H1 (cell line): ENCODE measurements around the gene IL2. TPM values are rescaled to one million over a fixed set of nuclear protein-coding genes. Genes with fewer than 3 reads are reported as not detected.

Experiments
- BACH1 ChIP-seq: IDR thresholded peaks from 2 replicates; pipeline ENCODE4 v1.6.1; 2012; ENCODE audit warnings: low read length, improper control_type of control experiment
- CBX5 ChIP-seq: fragments of 300-800, 300-1000 bp; sonication (generic); IDR thresholded peaks from 2 replicates; pipeline ENCODE4 v1.7.1; 2016; ENCODE audit warnings: antibody characterized with exemption, low read length, low read depth
- CHD1 ChIP-seq: IDR thresholded peaks from 2 replicates; pipeline ENCODE4 v1.6.1; 2012; ENCODE audit warnings: low read depth, low read length, improper control_type of control experiment
- EGR1 ChIP-seq: IDR thresholded peaks from 2 replicates; pipeline ENCODE4 v1.6.1; 2011; ENCODE audit warnings: low read depth, low read length, borderline replicate concordance
- EZH2 ChIP-seq: fragments of 200-600 bp; sonication (generic); IDR thresholded peaks from 2 replicates; pipeline ENCODE4 v1.7.1; 2012; ENCODE audit warnings: low read depth, mild to moderate bottlenecking, moderate library complexity, low read length, inconsistent platforms; ENCODE audit not compliant: severe bottlenecking
- JUND ChIP-seq: IDR thresholded peaks from 2 replicates; pipeline ENCODE4 v1.6.1; 2011; ENCODE audit warnings: mild to moderate bottlenecking, improper control_type of control experiment, low read length
- RNF2 ChIP-seq: fragments of 200-900, 300-1000 bp; sonication (generic); IDR thresholded peaks from 2 replicates; pipeline ENCODE4 v1.7.1; 2016; ENCODE audit warnings: borderline replicate concordance, low read depth, mild to moderate bottlenecking, antibody characterized with exemption, low read length; ENCODE audit not compliant: poor library complexity, severe bottlenecking; ENCODE audit errors: missing control alignments
- SP1 ChIP-seq: IDR thresholded peaks from 2 replicates; pipeline ENCODE4 v1.6.1; 2011; ENCODE audit warnings: low read depth, low read length
- YY1 ChIP-seq: IDR thresholded peaks from 2 replicates; pipeline ENCODE4 v1.6.1; 2011; ENCODE audit warnings: low read depth, mild to moderate bottlenecking, low read length
- polyA plus RNA-seq, 7 experiments: library from polyadenylated mRNA; depleted of rRNA in 3 of 7; stranded (reverse) in 5 of 7; unstranded in 2 of 7; fragments of >200 nt in 5 of 7; fragments of 200-250 nt in 2 of 7; gene quantifications; 1 replicate in 5 of 7; 2 replicates in 1 of 7; 4 replicates in 1 of 7; pipeline versions ENCODE4 v1.2.1 to v1.2.3, GENCODE V29; 2011 to 2013; ENCODE audit warnings: missing spikeins in 2 of 7, mixed read lengths in 2 of 7
- total RNA-seq: library from RNA; stranded (reverse); fragmentation: NEBNext Ultra II Directional; extraction: Animal tissue kit (Norgen Biotek cat#: 25700); gene quantifications from 2 replicates; pipeline ENCODE4 v1.2.1, GENCODE V29; 2021

IL2 gene
- total and polyA plus RNA-seq, 2 of the 8 experiments (the other 6 are each of a cell fraction or from before 2014, with no cell fraction given) = not detected

GRCh38 chr4:122456231-122457116, at the start of gene IL2 (continued):
- TF ChIP-seq SP1 (no peak), EZH2 (no peak), RNF2 (no peak), YY1 (no peak), BACH1 (no peak), JUND (no peak), CHD1 (no peak), CBX5 (no peak), EGR1 (no peak)
